ENCODE measurements around the gene CSNK1A1. TPM values are rescaled to one million over a fixed set of nuclear protein-coding genes. Genes with fewer than 3 reads are reported as not detected.
"Not testable (repeated sequence)": the region's sequence is repeated elsewhere in the genome, so short reads cannot be mapped to it uniquely, and the experiment has no call there.

CSNK1A1 gene
- total RNA-seq, 4 donors from 2014 or later = 101 to 326 (median 205) TPM

DNA sequence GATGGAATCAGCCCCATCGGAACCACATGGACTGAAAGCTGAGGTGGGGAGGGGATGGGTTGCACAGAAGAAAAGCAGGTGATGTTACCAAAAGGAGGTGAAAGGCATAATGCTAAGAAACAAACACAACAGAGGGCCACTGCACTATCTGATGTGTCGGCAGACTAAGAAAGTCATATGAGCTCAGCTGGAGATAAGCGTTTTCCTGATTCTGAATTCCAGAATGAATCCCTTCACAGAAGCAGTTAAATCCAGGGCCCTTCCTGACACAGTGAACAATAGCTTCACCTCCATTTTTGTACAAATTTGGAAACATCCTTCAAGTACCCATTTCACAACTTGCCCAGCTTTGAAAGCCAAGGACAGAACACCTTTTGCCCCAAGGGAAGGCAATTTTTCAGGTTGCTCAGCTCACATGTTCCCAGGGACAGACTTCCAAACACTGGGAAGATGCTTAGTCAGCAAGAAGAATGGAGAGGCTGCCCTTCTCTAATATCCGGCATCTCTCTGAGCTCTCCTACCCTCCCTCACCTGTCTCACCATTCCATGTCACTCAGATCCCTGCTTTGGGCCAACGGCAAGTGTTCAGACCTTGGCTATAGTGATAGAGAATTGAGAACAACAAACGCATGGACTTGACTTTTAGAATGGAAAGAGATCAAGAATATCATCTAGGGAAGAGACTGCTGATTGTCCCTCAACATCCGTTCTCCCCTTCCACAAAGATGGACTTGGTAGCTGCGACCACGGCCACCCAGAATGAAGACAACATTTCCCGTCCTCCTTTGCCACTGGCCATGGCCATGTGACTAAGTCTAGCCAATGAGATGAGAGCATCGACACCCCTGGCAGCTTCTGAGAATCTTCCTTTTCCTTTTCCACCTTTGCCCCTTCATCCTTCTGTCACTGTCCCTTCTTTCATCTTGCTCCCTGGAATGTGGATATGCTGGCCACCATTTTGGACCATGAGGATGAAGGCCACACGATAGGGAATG, 103.6 kb downstream of the CSNK1A1 start:
- H3K36me3 ChIP-seq = no peaks in the 10 kb centered on the region
- DNase-seq = no peak
- intact Hi-C loops (cut with DNase I; ENCODE audit: low total_unique reads) = no loop called here
- H3K27me3 ChIP-seq = no peaks in the 10 kb centered on the region
- peaks cover 21 to 29% of the 10 kb centered on the region in 2 donors for H3K4me1 ChIP-seq
- TF ChIP-seq, protein P1, sequence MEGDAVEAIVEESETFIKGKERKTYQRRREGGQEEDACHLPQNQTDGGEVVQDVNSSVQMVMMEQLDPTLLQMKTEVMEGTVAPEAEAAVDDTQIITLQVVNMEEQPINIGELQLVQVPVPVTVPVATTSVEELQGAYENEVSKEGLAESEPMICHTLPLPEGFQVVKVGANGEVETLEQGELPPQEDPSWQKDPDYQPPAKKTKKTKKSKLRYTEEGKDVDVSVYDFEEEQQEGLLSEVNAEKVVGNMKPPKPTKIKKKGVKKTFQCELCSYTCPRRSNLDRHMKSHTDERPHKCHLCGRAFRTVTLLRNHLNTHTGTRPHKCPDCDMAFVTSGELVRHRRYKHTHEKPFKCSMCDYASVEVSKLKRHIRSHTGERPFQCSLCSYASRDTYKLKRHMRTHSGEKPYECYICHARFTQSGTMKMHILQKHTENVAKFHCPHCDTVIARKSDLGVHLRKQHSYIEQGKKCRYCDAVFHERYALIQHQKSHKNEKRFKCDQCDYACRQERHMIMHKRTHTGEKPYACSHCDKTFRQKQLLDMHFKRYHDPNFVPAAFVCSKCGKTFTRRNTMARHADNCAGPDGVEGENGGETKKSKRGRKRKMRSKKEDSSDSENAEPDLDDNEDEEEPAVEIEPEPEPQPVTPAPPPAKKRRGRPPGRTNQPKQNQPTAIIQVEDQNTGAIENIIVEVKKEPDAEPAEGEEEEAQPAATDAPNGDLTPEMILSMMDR (IDR thresholded peaks at IDR 0.05) = no peak
- no peak for TF ChIP-seq POLR2A (IDR thresholded peaks at IDR 0.05)
- H3K9me3 ChIP-seq = no peaks in the 10 kb centered on the region
- no peak overlapping the region for H3K4me3 ChIP-seq
- peak overlapping the region; percentile 86 to 93 for H3K27ac ChIP-seq

DNA sequence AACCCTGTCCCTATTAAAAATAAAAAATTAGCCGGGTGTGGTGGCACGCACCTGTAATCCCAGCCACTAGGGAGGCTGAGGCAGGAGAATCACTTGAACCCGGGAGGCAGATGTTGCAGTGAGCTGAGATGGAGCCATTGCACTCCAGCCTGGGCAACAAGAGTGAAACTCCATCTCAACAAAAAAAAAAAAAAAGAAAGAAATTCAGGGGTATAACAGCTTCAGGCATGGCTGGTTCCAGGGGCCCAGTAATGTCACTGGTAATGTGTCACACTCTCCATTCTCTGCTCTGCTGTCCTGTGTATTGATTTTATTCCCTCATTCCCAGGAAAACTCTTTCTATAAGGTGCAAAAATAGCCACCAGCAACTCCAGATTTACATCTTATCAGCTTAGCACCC, 104.4 kb downstream of the CSNK1A1 start:
- H3K27me3 ChIP-seq; H3K9me3 ChIP-seq; DNase-seq; H3K36me3 ChIP-seq; intact Hi-C loops (cut with DNase I; ENCODE audit: low total_unique reads); H3K4me3 ChIP-seq: not testable (repeated sequence)
- H3K4me1 ChIP-seq = peaks cover 16 to 22% of the 10 kb centered on the region in 2 donors
- peak overlapping the region; percentile 86 to 93 for H3K27ac ChIP-seq

DNA sequence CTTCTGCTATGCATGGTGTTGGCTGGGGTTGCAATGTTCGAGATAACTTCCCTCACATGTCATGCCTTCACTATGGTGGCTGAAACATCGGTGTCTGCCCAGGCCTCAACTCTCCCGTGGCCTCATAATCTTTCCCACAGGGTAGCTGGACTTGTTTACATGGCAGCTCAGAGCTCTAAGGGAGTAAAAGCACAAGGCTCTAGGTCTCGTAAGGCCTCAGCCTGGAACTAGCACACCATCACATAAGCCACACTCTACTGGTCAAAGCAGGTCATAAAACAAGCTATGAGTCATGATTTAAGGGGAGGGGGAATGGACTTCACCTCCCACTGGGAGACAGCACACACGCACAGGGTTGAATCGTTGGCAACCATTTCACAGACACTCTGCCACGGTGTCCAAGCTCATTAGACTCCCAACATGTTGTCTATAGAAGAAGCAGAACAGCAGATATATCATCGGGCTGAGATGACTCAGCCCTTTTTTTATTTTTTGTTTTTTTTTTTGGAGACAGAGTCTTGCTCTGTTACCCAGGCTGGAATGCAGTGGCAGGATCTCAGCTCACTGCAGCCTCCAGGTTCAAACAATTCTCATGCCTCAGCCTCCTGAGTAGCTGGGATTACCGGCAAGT, 105.4 kb downstream of the CSNK1A1 start:
- Histone ChIP-seq H3K36me3 (no peaks in the 10 kb centered on the region), H3K27me3 (no peaks in the 10 kb centered on the region), H3K9me3 (no peaks in the 10 kb centered on the region), H3K4me3 (no peak overlapping the region), H3K4me1 (peaks cover 15% of the 10 kb centered on the region in 2 donors), H3K27ac (peak overlapping the region; percentile 86 to 93)
- DNase-seq = peak; percentile 83 to 91
- intact Hi-C loops (cut with DNase I; ENCODE audit: low total_unique reads) = no loop called here
- TF ChIP-seq, protein P1 (IDR thresholded peaks at IDR 0.05) = no peak
- no peak for TF ChIP-seq POLR2A (IDR thresholded peaks at IDR 0.05)

DNA sequence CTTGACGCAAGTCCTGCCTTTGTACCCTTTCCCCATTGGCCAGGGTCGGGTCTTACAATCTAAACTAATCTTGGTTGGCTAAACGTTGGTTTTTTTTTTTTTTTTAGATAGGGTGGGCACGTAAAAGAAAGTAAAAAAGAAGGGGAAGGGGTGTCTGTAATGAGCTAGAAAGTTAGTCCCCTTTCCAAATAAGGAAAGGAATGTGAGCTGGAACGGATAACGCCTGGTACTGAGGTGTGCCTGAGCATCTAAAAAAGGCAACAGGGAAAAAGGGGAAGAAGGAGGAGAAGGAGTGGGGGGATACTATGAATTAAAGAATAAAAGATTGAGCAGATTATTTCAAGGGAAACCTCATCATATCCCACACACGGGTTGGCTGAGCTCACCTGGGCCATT, 105.9 kb downstream of the CSNK1A1 start:
- H3K4me1 ChIP-seq = peaks cover 10 to 11% of the 10 kb centered on the region in 2 donors
- no peak for TF ChIP-seq POLR2A (IDR thresholded peaks at IDR 0.05)
- TF ChIP-seq, protein P1 (IDR thresholded peaks at IDR 0.05) = no peak
- no peaks in the 10 kb centered on the region for H3K9me3 ChIP-seq
- no peak for DNase-seq
- intact Hi-C loops (cut with DNase I; ENCODE audit: low total_unique reads) = no loop called here
- no peaks in the 10 kb centered on the region for H3K36me3 ChIP-seq
- H3K27me3 ChIP-seq = no peaks in the 10 kb centered on the region
- no peak overlapping the region for H3K4me3 ChIP-seq
- peak overlapping the region; percentile 86 to 93 for H3K27ac ChIP-seq

DNA sequence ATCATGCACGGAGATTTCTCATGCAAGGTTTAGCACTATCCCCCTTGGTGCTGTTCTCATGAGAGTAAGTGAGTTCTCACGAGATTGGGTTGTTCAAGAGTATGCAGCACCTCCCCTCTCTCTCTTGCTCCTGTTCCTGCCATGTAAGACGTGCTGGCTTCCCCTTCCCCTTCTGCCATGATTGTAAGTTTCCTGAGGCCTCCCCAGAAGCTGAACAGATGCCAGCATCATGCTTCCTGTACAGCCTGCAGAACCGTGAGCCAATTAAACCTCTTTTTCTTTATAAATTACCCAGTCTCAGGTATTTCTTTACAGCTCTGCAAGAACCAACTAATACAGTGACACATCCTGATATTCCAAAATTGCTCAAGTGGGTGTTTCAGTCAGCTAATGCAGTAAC, 106.8 kb downstream of the CSNK1A1 start:
- DNase-seq, H3K27me3 ChIP-seq, H3K36me3 ChIP-seq, H3K4me1 ChIP-seq, H3K4me3 ChIP-seq, H3K9me3 ChIP-seq: not testable (repeated sequence)
- peak overlapping the region in 1 of 2 donors; percentile 93 for H3K27ac ChIP-seq
- intact Hi-C loops (cut with DNase I; ENCODE audit: low total_unique reads) = loop anchor here (5.0 kb wide), 1 partner anchor 108 kb away; the partner anchor contains the start of gene CSNK1A1

DNA sequence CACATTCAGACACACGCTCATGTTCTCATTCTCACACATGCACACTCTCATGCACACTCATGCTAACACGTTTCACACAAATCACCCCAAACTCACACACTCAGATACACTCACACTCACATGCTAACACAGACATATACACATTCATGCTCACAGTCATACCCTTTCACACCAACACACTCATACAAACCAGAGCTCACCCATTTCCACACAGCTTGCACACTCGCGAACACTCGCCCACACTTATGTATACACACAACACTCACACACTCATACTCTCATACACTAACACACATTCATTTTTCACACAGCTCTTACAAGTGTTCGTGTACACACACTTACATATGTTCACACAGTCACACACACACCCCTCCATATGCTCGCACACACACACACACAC, 108.0 kb downstream of the CSNK1A1 start:
- TF ChIP-seq, protein P1 (IDR thresholded peaks at IDR 0.05) = no peak
- no peak for TF ChIP-seq POLR2A (IDR thresholded peaks at IDR 0.05)
- Histone ChIP-seq H3K27ac (peak overlapping the region; percentile 78 to 93), H3K27me3 (no peaks in the 10 kb centered on the region), H3K4me3 (no peak overlapping the region), H3K9me3 (no peaks in the 10 kb centered on the region), H3K4me1 (peaks cover 0 to 3% of the 10 kb centered on the region in 2 donors), H3K36me3 (no peaks in the 10 kb centered on the region)
- intact Hi-C loops (cut with DNase I; ENCODE audit: low total_unique reads) = loop anchor here (5.0 kb wide), 1 partner anchor 109 kb away; the partner anchor contains the start of gene CSNK1A1
- DNase-seq = no peak

Data from uterus (tissue), 4 donors.